GM21367 (cell line): ENCODE results near the gene CPSF4L.
A peak's percentile ranks its signal among the peaks of the same experiment; 100 is the strongest.

Experiments used
- ATAC-seq: cut with Tn5 transposase; IDR thresholded peaks from one replicate; pipeline ENCODE4 v1.9.1; 2021; ENCODE audit not compliant: unreplicated experiment

Gene CPSF4L

DNA sequence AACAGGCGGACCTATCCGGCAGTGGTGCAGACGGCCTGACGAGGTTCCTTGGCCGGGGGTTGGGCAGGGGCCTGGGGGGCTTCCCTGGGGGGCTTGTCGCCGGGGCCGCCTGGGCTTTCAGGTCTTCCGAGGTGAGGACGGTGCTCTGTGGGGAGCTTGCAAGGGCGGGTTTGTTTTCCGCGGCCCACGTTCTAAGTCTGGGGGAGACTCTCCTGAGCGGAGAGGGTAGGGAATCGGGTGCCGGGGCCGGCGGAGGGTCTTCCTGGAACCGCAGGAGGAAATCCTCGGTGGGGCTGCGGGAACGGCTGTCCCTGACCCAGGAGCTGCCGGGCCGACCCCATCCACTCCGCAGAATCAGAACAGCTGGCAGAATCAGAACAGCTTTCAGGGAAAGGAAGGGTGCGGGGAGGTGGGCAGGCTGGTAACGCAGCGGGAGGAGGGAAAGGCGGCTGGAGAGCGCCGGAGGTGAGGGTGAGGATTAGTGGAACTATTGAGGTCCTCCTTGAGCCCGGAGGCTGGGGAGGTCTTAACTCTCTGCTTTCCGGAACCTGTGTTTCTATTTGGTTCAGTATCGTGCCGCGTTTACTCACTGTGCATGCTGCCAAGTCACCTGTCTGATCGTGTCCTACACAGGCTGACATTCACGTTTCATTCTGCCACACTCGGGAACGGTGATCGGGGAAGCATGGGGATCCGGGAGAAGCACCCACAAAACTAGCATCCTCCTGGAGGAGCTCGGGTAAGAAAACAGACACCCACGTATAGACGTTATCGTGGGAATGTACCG, 28.9 kb downstream of the CPSF4L start:
- ATAC-seq = peak; percentile 6

DNA sequence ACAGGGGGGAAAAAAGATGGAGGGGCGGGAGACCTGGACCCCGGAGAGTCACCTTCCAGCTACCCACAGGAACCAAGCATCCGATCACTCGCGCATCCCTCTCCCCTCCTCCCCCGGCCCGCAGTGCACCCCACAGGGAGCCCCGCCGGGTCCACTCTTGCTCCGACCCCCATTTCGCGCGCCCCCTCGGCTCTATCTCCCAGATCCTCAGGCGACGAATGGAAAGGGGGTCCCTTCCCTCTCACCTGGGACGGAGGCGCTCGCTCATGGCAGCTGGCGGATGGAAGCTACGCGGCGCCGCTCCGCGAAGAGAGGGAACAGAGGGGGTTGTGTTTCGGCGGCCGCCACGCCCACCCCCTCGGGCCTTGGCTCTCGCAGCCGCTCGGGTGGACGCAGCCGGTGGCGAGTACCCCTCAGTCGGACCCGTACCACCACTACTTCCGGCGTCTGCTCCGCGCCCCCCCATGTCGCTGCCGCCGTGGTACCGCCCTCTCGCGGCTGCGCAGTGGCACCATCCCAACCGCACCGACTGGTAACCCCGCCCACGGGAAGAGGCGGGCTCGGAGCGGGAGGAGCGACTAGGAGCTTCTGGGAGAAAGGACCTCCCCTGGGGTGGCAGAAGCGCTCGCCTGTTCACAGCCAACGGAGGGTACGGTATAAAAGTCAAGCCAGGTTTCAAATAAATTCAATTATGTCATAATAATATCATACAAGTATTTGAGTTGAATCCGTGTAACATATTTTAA, 29.7 kb downstream of the CPSF4L start:
- peak; percentile 79 for ATAC-seq

DNA sequence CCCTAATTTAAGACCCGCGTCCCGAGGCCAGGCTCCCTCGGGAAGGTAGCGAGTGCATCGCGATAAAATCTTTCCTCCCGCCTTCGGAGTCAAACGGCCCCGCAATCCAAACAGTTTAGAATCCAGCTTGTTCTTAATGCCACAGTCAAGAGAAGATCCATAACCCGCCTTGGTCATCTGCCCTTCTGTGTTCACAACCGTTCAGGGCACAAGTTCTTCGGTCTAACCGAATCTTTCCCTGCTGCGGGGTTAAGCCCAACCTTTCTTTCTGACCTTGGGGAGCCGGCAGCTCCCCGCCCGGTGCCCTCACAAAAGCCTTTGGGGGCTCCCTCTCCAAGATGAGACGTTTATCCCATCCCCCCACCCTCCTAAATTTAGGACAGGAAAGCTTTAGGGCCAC, 30.3 kb downstream of the CPSF4L start:
- no peak for ATAC-seq

DNA sequence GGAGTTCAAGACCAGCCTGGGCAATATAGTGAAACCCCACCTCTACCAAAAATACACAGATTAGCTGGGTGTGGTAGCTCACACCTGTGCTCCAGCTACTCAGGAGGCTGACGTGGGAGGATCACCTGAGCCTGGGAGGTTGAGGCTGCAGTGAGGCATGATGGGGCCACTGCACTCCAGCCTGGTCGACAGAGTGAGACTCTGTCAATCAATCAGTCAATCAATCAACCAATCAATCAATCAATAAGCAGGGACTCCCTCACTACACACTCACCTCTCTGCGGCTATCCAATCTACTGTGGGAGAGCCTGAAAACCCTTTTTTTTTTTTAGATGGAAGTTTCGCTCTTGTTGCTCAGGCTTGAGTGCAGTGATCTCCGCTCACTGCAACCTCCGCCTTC, 31.6 kb downstream of the CPSF4L start:
- no peak for ATAC-seq

DNA sequence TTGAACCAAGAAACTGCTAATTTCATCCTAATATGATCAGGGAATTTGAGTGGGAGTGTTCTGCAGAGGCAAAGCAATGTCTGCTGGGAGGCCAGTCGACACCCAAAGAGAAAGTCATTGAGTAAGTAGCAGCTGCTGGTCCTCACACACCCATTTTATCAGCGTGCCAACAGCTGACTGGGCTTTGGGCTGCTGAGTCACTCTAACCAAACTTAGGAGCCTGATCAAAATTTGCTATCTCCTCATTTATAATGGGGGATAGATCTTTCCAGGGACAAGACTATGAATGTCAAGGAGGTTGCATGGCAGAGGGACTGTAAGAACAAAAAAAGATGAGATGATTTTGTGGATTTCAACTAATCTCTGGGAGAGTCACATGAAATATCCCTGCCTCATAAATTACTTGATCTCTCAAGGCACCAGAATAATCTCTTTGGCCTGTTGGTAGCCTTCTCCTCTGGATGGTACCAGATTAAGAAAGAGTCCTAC, 32.9 kb downstream of the CPSF4L start:
- no peak for ATAC-seq

DNA sequence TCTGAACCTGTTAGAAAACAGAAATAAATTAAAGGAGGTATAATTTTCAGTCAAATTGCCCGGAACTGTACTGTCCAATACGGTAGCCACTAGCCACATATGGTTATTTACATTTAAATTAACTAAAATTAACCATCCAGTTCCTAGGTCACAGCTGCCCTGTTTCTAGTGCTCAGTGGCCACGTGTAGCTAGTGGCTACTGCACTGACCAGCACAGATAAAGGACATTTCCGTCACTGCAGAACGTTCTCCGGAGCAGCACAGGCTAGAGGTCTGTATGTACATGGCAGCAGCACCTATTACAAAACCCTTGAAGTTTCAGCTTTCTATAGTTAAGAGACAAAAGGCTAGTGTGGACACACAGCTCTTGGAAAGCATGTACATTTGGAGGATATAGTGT, 33.7 kb downstream of the CPSF4L start:
- no peak for ATAC-seq

DNA sequence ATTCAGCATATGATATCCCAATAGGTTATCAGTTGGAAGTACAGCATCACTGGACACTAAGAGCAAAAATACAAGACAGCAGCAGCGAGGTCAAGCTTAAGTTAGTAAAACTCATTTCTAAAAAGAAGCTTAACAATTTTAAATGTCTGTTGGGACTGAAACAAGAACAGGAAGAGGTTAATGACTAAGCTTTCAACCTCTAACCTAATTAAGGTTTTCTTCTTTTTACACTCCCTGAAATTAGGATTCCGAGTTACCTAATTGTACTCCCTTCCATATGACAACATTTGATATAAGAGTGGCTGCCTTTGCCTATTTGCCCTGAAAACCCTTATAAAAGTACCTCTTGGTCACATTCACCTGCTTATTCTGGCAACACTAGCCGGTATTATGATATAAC, 34.3 kb downstream of the CPSF4L start:
- ATAC-seq = no peak

DNA sequence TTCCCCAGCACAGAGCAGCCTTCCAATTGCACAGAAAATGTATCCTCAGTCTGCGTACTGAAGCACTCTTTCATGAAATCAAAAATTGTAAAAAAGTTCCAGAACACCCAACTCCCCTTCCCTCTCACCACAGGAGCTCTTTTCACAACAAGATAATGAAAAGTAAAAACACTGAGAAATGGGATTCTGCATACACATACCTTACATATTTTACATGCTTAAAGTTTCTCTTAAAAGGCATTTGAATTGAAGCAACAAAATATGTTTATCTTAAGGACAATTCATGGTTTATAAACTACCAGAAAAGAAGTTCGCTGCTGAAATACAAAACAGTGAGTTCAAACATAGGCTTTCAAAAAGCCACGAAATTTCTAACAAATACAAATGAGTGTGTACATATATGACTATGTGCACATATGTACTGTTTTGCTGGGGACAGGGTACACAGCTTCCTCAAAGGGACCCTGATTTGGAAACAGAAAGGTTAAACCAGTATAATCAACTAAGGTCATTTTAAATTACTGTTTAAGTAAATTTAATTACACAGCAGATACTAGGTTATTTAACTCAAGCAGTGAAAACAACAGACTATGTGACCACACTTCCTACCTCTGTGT, 35.0 kb downstream of the CPSF4L start:
- ATAC-seq = no peak

DNA sequence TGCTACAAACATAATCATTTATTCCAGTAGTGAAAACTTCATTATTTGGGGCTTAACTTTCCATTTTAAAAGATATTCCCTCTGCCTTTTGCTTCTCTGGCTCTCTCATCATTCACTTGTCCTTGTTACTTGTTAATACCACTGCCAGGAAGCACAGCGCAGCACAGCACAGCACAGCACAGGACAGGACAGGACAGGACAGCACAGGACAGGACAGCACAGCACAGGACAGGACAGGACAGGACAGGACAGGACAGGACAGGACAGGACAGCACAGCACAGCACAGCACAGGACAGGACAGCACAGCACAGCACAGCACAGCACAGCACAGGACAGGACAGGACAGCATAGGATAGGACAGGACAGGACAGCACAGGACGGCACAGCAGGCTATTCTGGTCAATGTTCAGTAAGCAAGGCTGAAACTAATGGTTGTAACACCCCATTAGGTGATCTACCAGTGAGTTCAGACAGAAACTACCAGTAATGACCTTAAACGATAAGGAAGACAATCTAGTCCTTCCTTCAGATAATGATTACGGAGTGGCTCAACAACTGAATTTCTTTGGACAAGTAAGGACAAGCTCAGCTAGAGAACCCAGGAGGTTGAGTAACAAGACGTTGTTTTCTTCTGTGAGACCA, 36.9 kb downstream of the CPSF4L start:
- no peak for ATAC-seq

DNA sequence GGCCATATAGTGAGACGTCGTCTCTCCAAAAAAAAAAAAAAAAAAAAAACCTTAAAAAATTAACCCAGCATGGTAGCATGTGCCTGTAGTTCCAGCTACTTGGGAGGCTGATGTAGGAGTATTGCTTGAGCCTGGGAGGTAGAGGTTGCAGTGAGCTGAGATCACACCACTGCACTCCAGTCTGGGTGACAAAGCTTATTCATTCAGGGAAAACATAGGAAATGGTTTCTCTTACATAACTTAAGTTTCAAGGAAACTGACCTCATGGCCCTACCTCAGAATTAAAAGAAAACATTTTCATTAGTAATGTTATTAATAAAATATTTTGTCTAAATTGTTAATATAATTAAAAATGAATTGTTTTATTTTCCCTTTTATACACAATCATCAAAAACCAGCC, 37.4 kb downstream of the CPSF4L start:
- no peak for ATAC-seq

DNA sequence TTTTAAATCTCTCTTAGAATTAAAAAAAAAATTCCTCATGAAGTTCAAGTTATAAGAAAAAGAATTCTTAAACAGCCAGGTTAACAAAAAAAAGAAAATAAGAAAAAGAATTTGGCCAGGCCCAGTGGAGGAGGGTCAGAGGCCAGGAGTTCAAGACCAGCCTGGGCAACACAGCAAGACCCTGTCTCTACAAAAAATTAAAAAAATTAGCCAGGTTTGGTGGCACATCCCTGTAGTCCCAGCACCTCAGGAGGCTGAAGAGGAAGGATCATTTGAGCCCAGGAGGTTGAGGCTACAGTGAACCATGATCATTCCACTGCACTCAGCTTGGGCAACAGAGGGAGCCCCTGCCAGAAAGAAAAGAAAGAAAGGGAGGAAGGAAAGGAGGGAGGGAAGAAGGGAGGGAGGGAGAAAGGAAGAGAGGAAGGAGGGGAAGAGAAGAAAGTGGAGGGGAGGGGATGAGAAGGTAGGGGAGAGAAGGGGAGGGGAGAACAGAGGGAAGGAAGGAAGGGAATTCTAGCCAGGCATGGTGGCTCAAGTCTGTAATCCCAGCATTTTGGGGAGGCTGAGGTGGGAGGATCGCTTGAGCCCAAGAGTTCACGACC, 38.0 kb downstream of the CPSF4L start:
- no peak for ATAC-seq

DNA sequence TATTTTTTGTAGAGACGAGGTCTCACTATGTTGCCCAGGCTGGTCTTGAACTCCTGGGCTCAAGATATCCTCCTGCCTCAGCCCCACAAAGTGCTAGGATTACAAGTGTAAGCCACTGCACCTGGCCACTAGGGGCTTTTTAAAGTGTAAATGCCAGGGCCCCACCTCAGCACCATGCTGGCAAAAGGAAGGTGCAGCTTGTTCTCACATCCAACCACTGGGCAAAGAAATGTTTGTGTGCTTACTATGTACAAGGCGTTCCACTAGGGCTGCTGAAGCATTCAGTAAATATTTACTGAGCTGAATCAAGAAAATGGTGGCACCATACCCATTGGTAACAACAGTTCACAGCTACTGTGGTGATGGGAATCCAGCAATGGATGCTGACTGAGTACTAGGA, 46.2 kb downstream of the CPSF4L start:
- ATAC-seq = no peak

DNA sequence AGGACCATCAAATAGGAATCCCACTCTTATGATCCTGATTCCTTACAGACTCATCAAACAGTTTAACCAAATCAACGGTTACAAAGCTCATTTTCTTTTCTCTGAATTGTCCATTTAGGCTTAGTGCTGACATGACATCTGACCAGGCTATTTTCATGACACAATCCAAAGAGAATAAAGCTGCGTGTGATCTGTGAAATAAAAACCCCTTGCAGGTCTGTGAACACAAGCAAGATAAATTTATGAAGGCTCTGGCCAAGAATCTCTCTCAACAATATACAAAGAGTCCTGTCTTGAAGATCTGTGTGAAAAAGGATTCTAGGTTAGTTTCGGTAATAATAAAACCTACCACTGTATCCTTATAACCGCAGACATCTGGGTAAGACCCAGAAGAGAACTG, 46.8 kb downstream of the CPSF4L start:
- no peak for ATAC-seq

DNA sequence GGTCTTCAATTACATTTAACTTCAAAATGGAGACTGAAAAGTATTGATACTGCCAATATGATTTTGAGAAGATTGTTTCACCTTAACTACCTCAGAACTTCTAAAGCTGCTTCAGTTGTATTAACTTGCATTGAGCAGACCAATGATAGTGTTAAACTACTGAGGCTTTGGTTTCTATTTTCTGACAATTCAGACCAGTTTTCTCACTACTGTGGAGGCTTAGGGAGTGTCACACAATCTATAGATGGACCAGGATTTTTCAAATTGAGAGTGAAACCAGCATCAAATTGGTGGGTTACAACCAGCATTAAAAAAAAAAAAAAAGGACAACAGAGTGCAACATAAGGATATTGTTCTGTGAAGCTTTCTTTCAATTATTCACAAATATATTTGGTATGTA, 47.7 kb downstream of the CPSF4L start:
- no peak for ATAC-seq

DNA sequence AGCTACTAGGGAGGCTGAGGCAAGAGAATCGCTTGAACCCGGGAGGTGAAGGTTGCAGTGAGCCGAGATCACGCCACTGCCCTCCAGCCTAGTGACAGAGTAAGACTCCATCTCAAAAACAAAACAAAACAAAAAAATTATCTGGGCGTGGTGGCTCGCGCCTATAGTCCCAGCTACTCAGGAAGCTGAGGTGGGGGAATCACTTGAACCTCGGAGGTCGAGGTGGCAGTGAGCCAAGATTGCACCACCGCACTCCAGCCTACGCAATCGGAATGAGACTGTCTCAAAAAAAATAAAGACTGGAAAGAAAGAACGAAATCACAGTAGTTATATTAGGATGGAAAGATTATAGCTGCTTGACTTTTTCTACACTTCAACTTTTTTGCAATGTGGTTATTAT, 49.9 kb downstream of the CPSF4L start:
- no peak for ATAC-seq

DNA sequence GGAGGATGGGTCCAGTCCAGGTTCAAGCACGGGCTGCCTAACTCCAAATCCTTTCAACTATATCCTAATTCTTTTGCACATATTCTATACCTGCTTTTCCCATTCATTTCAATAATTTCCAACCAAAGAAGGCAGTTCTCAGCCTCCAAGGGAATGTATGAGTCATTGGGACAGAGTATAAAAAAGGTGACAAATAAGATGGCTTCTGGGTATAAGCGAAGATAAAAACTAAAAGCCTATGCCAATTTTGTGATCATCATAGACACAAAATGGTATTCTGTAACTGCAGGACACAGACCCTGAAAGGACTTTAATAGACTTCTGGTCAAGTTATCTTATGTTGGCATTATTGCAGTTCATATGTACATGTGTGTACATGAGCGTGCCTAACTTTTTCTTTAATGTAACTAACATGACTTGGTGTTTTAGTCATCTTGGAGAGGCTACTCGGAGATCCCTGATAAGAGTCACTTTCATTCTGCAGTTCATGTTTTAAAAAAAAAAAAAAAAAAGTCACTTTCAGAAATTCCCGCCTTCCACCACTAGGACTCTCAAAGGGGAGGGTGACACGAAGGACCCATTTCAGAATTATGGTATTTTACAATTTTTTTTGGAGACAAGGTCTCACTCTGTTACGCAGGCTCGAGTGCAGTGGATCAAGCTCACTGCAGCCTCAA, 51.5 kb downstream of the CPSF4L start:
- no peak for ATAC-seq

DNA sequence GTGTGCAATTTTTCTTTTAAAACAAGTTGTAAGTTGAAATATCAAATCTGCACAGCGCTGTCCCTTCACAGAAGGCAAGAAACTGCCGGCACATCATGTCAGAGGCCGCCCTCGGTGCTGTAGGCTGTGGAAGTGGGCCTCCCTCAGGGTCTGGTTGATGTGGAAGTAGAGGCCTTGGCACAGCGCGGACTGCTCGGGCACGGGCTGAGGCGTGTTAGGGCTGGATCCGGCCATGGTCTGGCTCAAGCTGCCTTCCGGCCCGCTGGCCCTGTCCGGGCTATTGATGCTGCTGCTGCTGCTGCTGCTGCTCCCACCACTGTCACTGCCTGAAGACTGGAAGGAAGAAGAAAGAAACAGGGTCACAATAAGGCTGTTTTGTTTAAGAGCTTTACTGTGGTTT, 52.2 kb downstream of the CPSF4L start:
- ATAC-seq = no peak

DNA sequence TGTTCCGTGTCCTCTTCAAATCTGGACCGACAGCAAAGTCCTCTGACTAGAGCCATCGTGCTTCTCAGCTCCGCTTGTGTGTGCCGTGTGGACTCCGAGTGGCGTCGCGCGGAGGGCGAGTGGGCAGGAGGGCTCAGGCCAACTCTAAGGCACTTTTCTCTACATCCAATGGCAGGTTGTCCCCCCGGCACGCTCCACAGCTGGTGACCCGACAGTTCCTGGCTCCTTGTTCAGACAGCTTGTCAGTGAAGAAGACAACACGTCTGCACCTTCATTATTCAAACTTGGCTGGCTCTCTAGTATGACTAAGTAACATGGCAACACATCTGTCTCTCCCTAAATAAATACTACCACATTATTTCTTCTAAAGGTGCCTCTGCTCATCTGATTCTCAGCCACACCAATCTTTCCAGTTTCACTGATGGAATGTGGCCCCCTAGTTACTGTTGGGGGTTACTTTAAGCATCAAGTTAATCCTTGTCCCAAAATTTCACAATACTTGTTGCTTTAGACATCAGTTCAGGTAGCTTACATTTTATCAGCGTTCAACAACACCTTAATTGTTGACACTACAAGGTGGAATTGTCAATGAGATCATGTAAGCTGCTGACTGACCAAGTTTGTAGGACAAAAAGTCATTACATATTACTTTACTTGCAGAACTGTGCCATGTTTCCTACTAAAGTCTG, 53.4 kb downstream of the CPSF4L start:
- no peak for ATAC-seq

DNA sequence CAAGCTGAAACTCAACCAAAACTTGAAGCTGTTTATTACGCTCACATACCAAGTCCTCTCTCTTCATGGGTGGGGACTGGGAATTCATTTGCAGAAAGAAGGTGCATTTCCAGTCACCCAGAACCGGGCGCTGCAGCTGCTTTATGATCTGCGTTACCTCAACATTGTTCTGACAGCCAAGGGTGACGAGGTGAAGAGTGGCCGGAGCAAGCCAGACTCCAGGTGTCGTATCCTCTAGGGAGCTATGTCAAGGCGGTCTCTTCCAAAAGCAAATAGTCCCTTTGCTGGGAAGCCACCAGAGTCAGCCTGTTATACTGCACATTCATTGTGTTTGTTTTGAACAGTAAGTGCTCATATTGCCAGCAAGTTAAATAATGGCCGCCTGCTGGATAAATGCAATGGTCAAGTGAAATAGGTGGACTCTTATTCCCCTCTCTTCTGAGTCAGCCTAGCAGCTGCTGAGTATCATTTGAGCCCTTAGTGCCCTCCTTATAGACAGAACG, 56.2 kb downstream of the CPSF4L start:
- ATAC-seq = no peak
